ENCODE results near the gene ELP5. TPM values are rescaled to one million over a fixed set of nuclear protein-coding genes. Genes with fewer than 3 reads are reported as not detected.

The ELP5 gene
- total RNA-seq, 1 experiment from 2014 or later: 38.8 TPM

GRCh38 chr17:7226721-7227710 is 25.0 kb upstream of the ELP5 start:
- Histone ChIP-seq H3K4me2 (ENCODE audit: low read depth, low read length, poor library complexity, severe bottlenecking) (no peak overlapping the region), H3K79me2 (ENCODE audit: low read length) (peaks cover 27% of the 10 kb centered on the region), H3K27me3 (ENCODE audit: low read length) (no peaks in the 10 kb centered on the region), H3K36me3 (ENCODE audit: insufficient read depth, low read length) (peaks cover 27% of the 10 kb centered on the region), H3K4me3 (ENCODE audit: low read length) (no peak overlapping the region), H3K9me2 (replicated peaks; ENCODE audit: insufficient read depth, low read length) (no peaks in the 10 kb centered on the region), H2AFZ (ENCODE audit: low read length) (no peak overlapping the region), H3K4me1 (ENCODE audit: low read length) (peaks cover 18% of the 10 kb centered on the region), H4K20me1 (ENCODE audit: insufficient read depth, low read depth, low read length) (peaks cover 4% of the 10 kb centered on the region; the same call in 1 of the 2 replicates), H3K9ac (ENCODE audit: low read length) (no peak overlapping the region), H3K9me3 (ENCODE audit: low read length) (no peaks in the 10 kb centered on the region), H3K27ac (ENCODE audit: low read length) (no peak overlapping the region)
- no peak for DNase-seq

DNA sequence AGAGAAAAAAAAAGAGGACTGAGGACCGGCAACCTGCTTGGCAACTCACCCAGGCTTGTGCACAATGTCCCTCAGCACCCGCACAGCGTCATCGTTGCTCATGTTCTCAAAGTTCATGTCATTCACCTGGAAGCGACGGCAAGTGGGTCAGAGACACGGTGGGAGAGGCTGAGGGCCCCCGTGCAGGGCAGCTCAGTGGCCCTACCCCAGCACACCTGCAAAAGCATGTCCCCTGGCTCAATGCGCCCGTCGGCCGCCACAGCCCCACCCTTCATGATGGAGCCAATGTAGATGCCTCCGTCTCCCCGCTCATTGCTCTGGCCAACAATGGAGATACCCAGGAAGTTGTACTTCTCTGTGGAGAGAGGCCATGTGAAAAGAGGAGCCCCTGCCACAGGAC is 23.1 kb upstream of the ELP5 start:
- Histone ChIP-seq H3K4me2 (ENCODE audit: low read depth, low read length, poor library complexity, severe bottlenecking) (no peak overlapping the region), H3K4me1 (ENCODE audit: low read length) (peaks cover 17% of the 10 kb centered on the region), H3K4me3 (ENCODE audit: low read length) (no peak overlapping the region), H4K20me1 (ENCODE audit: insufficient read depth, low read depth, low read length) (peaks cover 5% of the 10 kb centered on the region; the same call in 1 of the 2 replicates), H3K27me3 (ENCODE audit: low read length) (no peaks in the 10 kb centered on the region), H3K79me2 (ENCODE audit: low read length) (peaks cover 46% of the 10 kb centered on the region), H3K27ac (ENCODE audit: low read length) (no peak overlapping the region), H3K9me2 (replicated peaks; ENCODE audit: insufficient read depth, low read length) (no peaks in the 10 kb centered on the region), H2AFZ (ENCODE audit: low read length) (no peak overlapping the region), H3K9me3 (ENCODE audit: low read length) (no peaks in the 10 kb centered on the region), H3K36me3 (ENCODE audit: insufficient read depth, low read length) (peaks cover 19% of the 10 kb centered on the region), H3K9ac (ENCODE audit: low read length) (no peak overlapping the region)
- no peak for DNase-seq

GRCh38 chr17:7229504-7229903 is 22.5 kb upstream of the ELP5 start:
- Histone ChIP-seq H3K27ac (ENCODE audit: low read length) (no peak overlapping the region), H3K9ac (ENCODE audit: low read length) (no peak overlapping the region), H4K20me1 (ENCODE audit: insufficient read depth, low read depth, low read length) (peaks cover 5% of the 10 kb centered on the region; the same call in 1 of the 2 replicates), H3K36me3 (ENCODE audit: insufficient read depth, low read length) (peaks cover 19% of the 10 kb centered on the region), H3K9me2 (replicated peaks; ENCODE audit: insufficient read depth, low read length) (no peaks in the 10 kb centered on the region), H2AFZ (ENCODE audit: low read length) (no peak overlapping the region), H3K4me1 (ENCODE audit: low read length) (peaks cover 17% of the 10 kb centered on the region), H3K4me3 (ENCODE audit: low read length) (no peak overlapping the region), H3K27me3 (ENCODE audit: low read length) (no peaks in the 10 kb centered on the region), H3K4me2 (ENCODE audit: low read depth, low read length, poor library complexity, severe bottlenecking) (no peak overlapping the region), H3K9me3 (ENCODE audit: low read length) (no peaks in the 10 kb centered on the region), H3K79me2 (ENCODE audit: low read length) (peaks cover 49% of the 10 kb centered on the region)
- DNase-seq: no peak

DNA sequence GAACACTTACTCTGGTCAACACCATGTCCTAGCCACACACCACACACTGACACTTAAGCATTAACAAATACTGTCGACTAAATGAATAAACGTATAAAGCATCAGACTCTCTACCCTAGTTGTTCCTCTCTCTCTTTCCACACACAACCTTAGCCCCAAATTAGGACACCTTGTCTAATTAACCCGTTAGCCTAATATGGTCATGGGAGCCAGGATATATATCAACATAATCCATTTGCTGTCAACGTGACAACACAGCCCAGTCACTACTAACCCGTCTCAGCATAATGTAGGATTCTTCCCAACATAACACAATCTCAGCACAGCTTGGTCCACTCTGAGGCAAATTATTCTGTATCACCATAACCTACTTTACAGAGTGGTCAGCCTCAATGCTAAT is 19.9 kb upstream of the ELP5 start:
- Histone ChIP-seq H3K9ac (ENCODE audit: low read length) (peak overlapping the region; percentile 18; the same call in 1 of the 2 replicates), H3K4me3 (ENCODE audit: low read length) (peak overlapping the region; percentile 99), H3K79me2 (ENCODE audit: low read length) (peaks cover 54% of the 10 kb centered on the region), H3K9me2 (replicated peaks; ENCODE audit: insufficient read depth, low read length) (no peaks in the 10 kb centered on the region), H3K27me3 (ENCODE audit: low read length) (no peaks in the 10 kb centered on the region), H3K4me2 (ENCODE audit: low read depth, low read length, poor library complexity, severe bottlenecking) (peak overlapping the region; percentile 98), H3K36me3 (ENCODE audit: insufficient read depth, low read length) (peaks cover 25% of the 10 kb centered on the region; the same call in 1 of the 2 replicates), H3K4me1 (ENCODE audit: low read length) (peaks cover 43% of the 10 kb centered on the region), H2AFZ (ENCODE audit: low read length) (no peak overlapping the region), H3K27ac (ENCODE audit: low read length) (no peak overlapping the region), H4K20me1 (ENCODE audit: insufficient read depth, low read depth, low read length) (peaks cover 12% of the 10 kb centered on the region; the same call in 1 of the 2 replicates), H3K9me3 (ENCODE audit: low read length) (no peaks in the 10 kb centered on the region)
- DNase-seq: no peak

- Histone ChIP-seq H3K9me2 (replicated peaks; ENCODE audit: insufficient read depth, low read length) (no peaks in the 10 kb centered on the region), H3K4me3 (ENCODE audit: low read length) (peak overlapping the region; percentile 99), H3K27ac (ENCODE audit: low read length) (peak overlapping the region; percentile 69), H3K4me2 (ENCODE audit: low read depth, low read length, poor library complexity, severe bottlenecking) (peak overlapping the region; percentile 98), H3K4me1 (ENCODE audit: low read length) (peaks cover 49% of the 10 kb centered on the region), H3K36me3 (ENCODE audit: insufficient read depth, low read length) (peaks cover 26% of the 10 kb centered on the region; the same call in 1 of the 2 replicates), H3K9me3 (ENCODE audit: low read length) (no peaks in the 10 kb centered on the region), H2AFZ (ENCODE audit: low read length) (no peak overlapping the region), H3K79me2 (ENCODE audit: low read length) (peaks cover 61% of the 10 kb centered on the region), H4K20me1 (ENCODE audit: insufficient read depth, low read depth, low read length) (peaks cover 17% of the 10 kb centered on the region; the same call in 1 of the 2 replicates), H3K9ac (ENCODE audit: low read length) (peak overlapping the region; percentile 99), H3K27me3 (ENCODE audit: low read length) (no peaks in the 10 kb centered on the region)
- no peak for DNase-seq
These were observed 18.3 kb upstream of the ELP5 start for GRCh38 chr17:7233701-7234082.

DNA sequence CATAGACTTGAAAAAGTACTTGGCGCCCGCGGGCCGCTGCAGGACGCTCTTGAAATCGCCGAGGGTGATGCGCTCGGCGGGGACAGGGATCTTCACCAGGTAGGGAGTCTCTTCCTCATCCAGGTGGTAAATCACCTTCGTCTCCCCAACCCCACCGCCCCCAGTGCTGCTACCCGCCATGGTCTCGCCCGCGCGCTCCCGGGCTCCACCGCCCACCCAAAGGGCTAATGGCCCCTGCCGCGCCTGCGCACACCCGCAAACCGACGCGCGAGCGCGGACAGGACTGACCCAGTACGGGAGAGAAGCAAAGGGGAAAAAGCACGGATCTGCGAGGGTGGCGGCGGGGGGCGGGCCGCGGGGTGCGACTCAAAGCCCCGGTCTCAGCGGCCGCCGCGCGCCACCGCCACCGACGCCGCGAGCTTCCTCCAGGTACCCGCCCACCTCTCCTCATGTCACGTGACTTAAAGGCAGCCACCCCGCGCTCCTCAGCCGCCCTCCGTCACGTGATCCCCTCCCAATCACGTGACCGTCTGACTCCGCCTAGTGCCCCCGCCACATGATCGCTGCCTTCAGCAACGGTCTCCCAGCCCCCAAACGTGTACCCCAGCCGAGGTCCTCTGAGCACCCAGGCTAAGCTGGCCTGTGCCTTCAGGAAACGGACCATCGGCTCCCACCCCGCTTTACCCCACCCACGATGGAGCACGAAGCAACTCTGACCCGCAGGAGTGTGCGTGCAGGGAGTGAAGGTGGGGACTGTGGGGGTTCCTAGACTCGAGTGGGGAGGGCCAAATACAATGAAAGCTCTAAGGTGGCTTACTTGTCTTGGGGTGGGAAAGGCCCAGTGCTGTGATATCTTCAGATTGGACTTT is 17.7 kb upstream of the ELP5 start, which contains the start of gene DVL2:
Gene DVL2 (minus strand): TSS at position 435 of the 869 bp plus-strand sequence. CDS start 255 bp downstream, at position 180.
- peak; percentile 98 for DNase-seq
- Histone ChIP-seq H3K36me3 (ENCODE audit: insufficient read depth, low read length) (peaks cover 26% of the 10 kb centered on the region; the same call in 1 of the 2 replicates), H2AFZ (ENCODE audit: low read length) (peak within 1 kb of the TSS; percentile 65; the same call in 1 of the 2 replicates), H4K20me1 (ENCODE audit: insufficient read depth, low read depth, low read length) (peaks cover 17% of the 10 kb centered on the region; the same call in 1 of the 2 replicates), H3K79me2 (ENCODE audit: low read length) (peaks cover 67% of the 10 kb centered on the region), H3K27ac (ENCODE audit: low read length) (peak within 1 kb of the TSS; percentile 69), H3K4me2 (ENCODE audit: low read depth, low read length, poor library complexity, severe bottlenecking) (peak within 1 kb of the TSS; percentile 98), H3K4me3 (ENCODE audit: low read length) (peak within 1 kb of the TSS; percentile 99), H3K4me1 (ENCODE audit: low read length) (peaks cover 49% of the 10 kb centered on the region), H3K27me3 (ENCODE audit: low read length) (no peaks in the 10 kb centered on the region), H3K9me2 (replicated peaks; ENCODE audit: insufficient read depth, low read length) (no peaks in the 10 kb centered on the region), H3K9me3 (ENCODE audit: low read length) (no peaks in the 10 kb centered on the region), H3K9ac (ENCODE audit: low read length) (peak within 1 kb of the TSS; percentile 99)

DNA sequence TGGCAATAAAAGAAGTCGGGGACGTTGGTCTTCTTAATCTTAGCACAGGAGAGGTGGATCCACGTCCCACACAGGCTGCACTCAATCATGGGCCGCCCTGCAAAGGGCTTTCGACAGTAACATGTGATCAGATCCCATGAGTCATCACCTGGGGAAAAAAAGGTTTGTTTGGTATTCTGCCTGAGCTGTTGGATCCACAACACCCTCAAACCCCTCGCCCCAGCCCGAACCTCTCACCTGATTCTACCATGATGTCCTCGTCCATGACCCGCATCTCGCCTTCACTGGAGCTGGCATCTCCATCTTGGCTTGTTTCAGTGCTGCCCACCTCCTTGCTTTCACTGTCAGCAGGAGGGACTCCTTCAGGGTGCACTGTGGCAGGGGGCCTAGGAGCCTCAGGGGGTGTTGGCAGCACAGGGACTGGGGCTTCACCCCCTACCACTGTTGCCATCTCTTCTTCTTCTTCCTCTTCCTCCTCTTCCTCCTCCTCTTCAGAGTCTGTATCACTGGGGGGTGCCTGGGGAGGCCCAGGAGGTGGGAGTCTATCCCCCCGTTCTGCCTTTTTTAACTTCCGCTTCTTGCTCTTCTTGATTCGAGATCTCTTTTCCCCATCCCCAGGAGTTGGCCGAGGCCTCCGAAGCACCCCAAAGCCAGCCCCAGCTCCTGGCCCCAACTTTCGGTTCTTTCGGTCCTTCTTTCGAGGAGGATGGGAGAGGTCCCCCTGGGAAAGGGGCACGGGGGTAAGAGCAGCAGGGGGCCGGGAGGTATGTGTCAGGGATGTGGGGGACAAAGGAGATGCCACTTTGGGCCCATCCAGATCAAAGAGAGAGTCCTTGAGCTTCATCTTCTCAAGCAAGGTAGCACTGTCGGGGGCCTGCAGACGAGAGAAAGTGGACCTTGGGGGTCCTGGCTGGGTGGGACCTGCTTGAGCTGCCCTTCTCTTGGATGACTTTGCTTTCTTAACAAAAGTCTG is 16.0 kb upstream of the ELP5 start:
- Histone ChIP-seq H3K4me3 (ENCODE audit: low read length) (no peak overlapping the region), H3K9me3 (ENCODE audit: low read length) (no peaks in the 10 kb centered on the region), H4K20me1 (ENCODE audit: insufficient read depth, low read depth, low read length) (peaks cover 17% of the 10 kb centered on the region; the same call in 1 of the 2 replicates), H3K9me2 (replicated peaks; ENCODE audit: insufficient read depth, low read length) (no peaks in the 10 kb centered on the region), H3K36me3 (ENCODE audit: insufficient read depth, low read length) (peaks cover 12% of the 10 kb centered on the region; the same call in 1 of the 2 replicates), H3K9ac (ENCODE audit: low read length) (peak overlapping the region; percentile 99; the same call in 1 of the 2 replicates), H2AFZ (ENCODE audit: low read length) (no peak overlapping the region), H3K4me1 (ENCODE audit: low read length) (peaks cover 62% of the 10 kb centered on the region), H3K79me2 (ENCODE audit: low read length) (peaks cover 54% of the 10 kb centered on the region), H3K27ac (ENCODE audit: low read length) (no peak overlapping the region), H3K4me2 (ENCODE audit: low read depth, low read length, poor library complexity, severe bottlenecking) (peak overlapping the region; percentile 98), H3K27me3 (ENCODE audit: low read length) (no peaks in the 10 kb centered on the region)
- no peak for DNase-seq
